Thyroid gland (tissue), 4 donors: ENCODE data around the gene POLDIP3. TPM values are rescaled to one million over a fixed set of nuclear protein-coding genes. Genes with fewer than 3 reads are reported as not detected.

Experiments
- DNase-seq, 2 donors: peaks; one replicate each; pipeline ENCODE4 v3.0.0-alpha.2; 2019
- H3K27ac ChIP-seq, 3 donors: fragments of 200-600 bp; sonication (generic); 1 replicate in 2 of 3; 2 replicates in 1 of 3; pipeline ENCODE4 v1.5.1; 2016 to 2019; ENCODE audit warnings: mild to moderate bottlenecking in 1 of 3, moderate library complexity in 1 of 3
- H3K27me3 ChIP-seq: fragments of 200-600 bp; sonication (generic); one replicate; pipeline ENCODE4 v1.5.1; 2019
- H3K36me3 ChIP-seq, 2 donors: fragments of 200-600 bp; sonication (generic); one replicate each; pipeline ENCODE4 v1.5.1; 2016 to 2019
- H3K4me1 ChIP-seq, 2 donors: fragments of 200-600 bp; sonication (generic); one replicate each; pipeline ENCODE4 v1.5.1; 2017 to 2019
- H3K4me3 ChIP-seq, 3 donors: fragments of 200-600 bp; sonication (generic); replicated peaks in 1 of 3; 1 replicate in 2 of 3; 2 replicates in 1 of 3; pipeline ENCODE4 v1.5.1; 2016; ENCODE audit warnings: mild to moderate bottlenecking in 1 of 3
- H3K9me3 ChIP-seq: fragments of 200-600 bp; sonication (generic); one replicate; pipeline ENCODE4 v1.5.1; 2017
- CTCF ChIP-seq, 6 experiments: fragments of 200-600 bp in 3 of 6; fragments of 450-650 bp in 3 of 6; sonication (generic) in 3 of 6; IDR thresholded peaks; one replicate each; pipeline ENCODE4 v1.5.1; 2016 to 2019; ENCODE audit warnings: antibody characterized with exemption in 6 of 6, mild to moderate bottlenecking in 2 of 6, inconsistent platforms in 1 of 6, moderate library complexity in 1 of 6
- POLR2A ChIP-seq, 2 donors: fragments of 450-650 bp; IDR thresholded peaks; one replicate each; pipeline ENCODE4 v1.6.1; 2017; ENCODE audit warnings: antibody characterized with exemption in 2 of 2, mild to moderate bottlenecking in 2 of 2, moderate library complexity in 1 of 2
- WGBS, 2 donors: methylation state at CpG; one replicate each; pipeline ENCODE4 v1.1.5; 2017; 5-methylcytosine and 5-hydroxymethylcytosine counted together
- intact Hi-C: fragments of 100-400 bp; cut with DNase I; formaldehyde crosslinking; loops from one replicate; pipeline ENCODE4 v1.15.1; 2023
- total RNA-seq, 4 donors: library from RNA; depleted of rRNA; stranded (reverse); fragments of >200 nt; gene quantifications; one replicate each; pipeline ENCODE4 v1.2.3, GENCODE V29; 2016

POLDIP3 gene
- total RNA-seq, 4 donors from 2014 or later = 46.1 to 55.4 (median 49.8) TPM

GRCh38 chr22:42648368-42649245 lies 33.9 kb upstream of the POLDIP3 start:
- Histone ChIP-seq H3K27me3 (no peaks in the 10 kb centered on the region), H3K4me1 (peaks cover 48 to 52% of the 10 kb centered on the region in 2 donors), H3K9me3 (no peaks in the 10 kb centered on the region), H3K27ac (peak overlapping the region; percentile 88 to 96 (median 91)), H3K36me3 (no peaks in the 10 kb centered on the region), H3K4me3 (peak overlapping the region; percentile 60 to 92 (median 80))
- TF ChIP-seq POLR2A (IDR thresholded peaks at IDR 0.05) (peak in 1 of 2 donors; percentile 13), CTCF (IDR thresholded peaks at IDR 0.05) (no peak)
- WGBS, 2 donors = 8 to 10% methylated on average over 19 to 24 of the region's 49 CpGs
- DNase-seq = peak; percentile 51 to 64
- intact Hi-C loops = no loop called here

- peaks cover 54 to 59% of the 10 kb centered on the region in 2 donors for H3K4me1 ChIP-seq
- no peaks in the 10 kb centered on the region for H3K36me3 ChIP-seq
- peak overlapping the region; percentile 2 to 96 (median 91) for H3K27ac ChIP-seq
- WGBS, 2 donors = 70 to 73% methylated on average over 2 to 3 of the region's 4 CpGs
- TF ChIP-seq POLR2A (IDR thresholded peaks at IDR 0.05) = no peak
- no peak for TF ChIP-seq CTCF (IDR thresholded peaks at IDR 0.05)
- H3K9me3 ChIP-seq = no peaks in the 10 kb centered on the region
- H3K27me3 ChIP-seq = no peaks in the 10 kb centered on the region
- DNase-seq = no peak
- intact Hi-C loops = no loop called here
- peak overlapping the region in 2 of 3 donors; percentile 80 to 92 for H3K4me3 ChIP-seq
Measured at GRCh38 chr22:42648017-42648367, 33.3 kb upstream of the POLDIP3 start.

- Histone ChIP-seq H3K36me3 (no peaks in the 10 kb centered on the region), H3K4me3 (peak overlapping the region in 1 of 3 donors; percentile 14), H3K9me3 (no peaks in the 10 kb centered on the region), H3K27ac (peak overlapping the region; percentile 84 to 96 (median 91)), H3K4me1 (peaks cover 55 to 64% of the 10 kb centered on the region in 2 donors), H3K27me3 (no peaks in the 10 kb centered on the region)
- TF ChIP-seq POLR2A (IDR thresholded peaks at IDR 0.05) = peak in 1 of 2 donors; percentile 39
- TF ChIP-seq CTCF (IDR thresholded peaks at IDR 0.05) = no peak
- intact Hi-C loops = no loop called here
- DNase-seq = peak; percentile 77 to 88
- 23 to 25% methylated on average over 11 to 14 of the region's 16 CpGs for WGBS, 2 donors
Measured at GRCh38 chr22:42646569-42647525, 32.2 kb upstream of the POLDIP3 start.

GRCh38 chr22:42645938-42646568 lies 31.4 kb upstream of the POLDIP3 start:
- H3K36me3 ChIP-seq = no peaks in the 10 kb centered on the region
- intact Hi-C loops = no loop called here
- DNase-seq = peak; percentile 52 to 69
- no peaks in the 10 kb centered on the region for H3K9me3 ChIP-seq
- 59 to 74% methylated on average over 3 to 4 of the region's 13 CpGs for WGBS, 2 donors
- TF ChIP-seq POLR2A (IDR thresholded peaks at IDR 0.05) (no peak), CTCF (IDR thresholded peaks at IDR 0.05) (no peak)
- H3K27me3 ChIP-seq = no peaks in the 10 kb centered on the region
- peak overlapping the region in 1 of 3 donors; percentile 14 for H3K4me3 ChIP-seq
- peak overlapping the region; percentile 84 to 96 (median 91) for H3K27ac ChIP-seq
- peaks cover 55 to 64% of the 10 kb centered on the region in 2 donors for H3K4me1 ChIP-seq
